ENCODE measurements around the gene SYK. TPM values are rescaled to one million over a fixed set of nuclear protein-coding genes. Genes with fewer than 3 reads are reported as not detected.
"Not testable (repeated sequence)": the region's sequence is repeated elsewhere in the genome, so short reads cannot be mapped to it uniquely, and the experiment has no call there.

Gene SYK
- total and polyA plus RNA-seq, 2 experiments from 2014 or later, result not detected

DNA sequence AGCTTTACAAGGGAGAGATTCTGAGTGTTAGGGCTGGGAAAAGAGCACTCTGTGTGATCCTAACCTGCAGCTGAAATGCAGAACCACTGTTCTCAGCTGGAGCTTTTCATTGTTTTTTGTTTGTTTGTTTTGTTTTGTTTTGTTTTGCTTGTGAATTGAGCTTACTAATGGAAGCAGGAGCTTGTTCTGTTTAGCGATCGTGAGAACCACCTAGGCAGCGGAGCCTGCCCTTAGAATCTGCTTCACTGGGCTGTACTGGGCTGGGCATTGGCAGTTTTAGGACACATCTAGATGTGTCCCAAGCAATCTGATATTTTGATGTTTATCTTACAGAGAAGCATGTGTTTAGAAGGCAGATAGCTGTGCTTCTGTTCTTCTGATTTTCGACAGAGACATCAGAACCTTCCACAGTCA, 14.3 kb downstream of the SYK start:
- Histone ChIP-seq H3K36me3 (no peaks in the 10 kb centered on the region), H3K4me1 (ENCODE audit: low read depth) (no peaks in the 10 kb centered on the region), H3K27me3 (no peaks in the 10 kb centered on the region), H3K9me3 (ENCODE audit: low read depth) (no peaks in the 10 kb centered on the region), H3K27ac (no peak overlapping the region), H3K4me3 (no peak overlapping the region)
- TF ChIP-seq, protein P1, sequence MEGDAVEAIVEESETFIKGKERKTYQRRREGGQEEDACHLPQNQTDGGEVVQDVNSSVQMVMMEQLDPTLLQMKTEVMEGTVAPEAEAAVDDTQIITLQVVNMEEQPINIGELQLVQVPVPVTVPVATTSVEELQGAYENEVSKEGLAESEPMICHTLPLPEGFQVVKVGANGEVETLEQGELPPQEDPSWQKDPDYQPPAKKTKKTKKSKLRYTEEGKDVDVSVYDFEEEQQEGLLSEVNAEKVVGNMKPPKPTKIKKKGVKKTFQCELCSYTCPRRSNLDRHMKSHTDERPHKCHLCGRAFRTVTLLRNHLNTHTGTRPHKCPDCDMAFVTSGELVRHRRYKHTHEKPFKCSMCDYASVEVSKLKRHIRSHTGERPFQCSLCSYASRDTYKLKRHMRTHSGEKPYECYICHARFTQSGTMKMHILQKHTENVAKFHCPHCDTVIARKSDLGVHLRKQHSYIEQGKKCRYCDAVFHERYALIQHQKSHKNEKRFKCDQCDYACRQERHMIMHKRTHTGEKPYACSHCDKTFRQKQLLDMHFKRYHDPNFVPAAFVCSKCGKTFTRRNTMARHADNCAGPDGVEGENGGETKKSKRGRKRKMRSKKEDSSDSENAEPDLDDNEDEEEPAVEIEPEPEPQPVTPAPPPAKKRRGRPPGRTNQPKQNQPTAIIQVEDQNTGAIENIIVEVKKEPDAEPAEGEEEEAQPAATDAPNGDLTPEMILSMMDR (IDR thresholded peaks at IDR 0.05; ENCODE audit: low read depth, low read length), result no peak
- no peak for DNase-seq (ENCODE audit: low read depth in 1 of 2, low spot score in 1 of 2)

DNA sequence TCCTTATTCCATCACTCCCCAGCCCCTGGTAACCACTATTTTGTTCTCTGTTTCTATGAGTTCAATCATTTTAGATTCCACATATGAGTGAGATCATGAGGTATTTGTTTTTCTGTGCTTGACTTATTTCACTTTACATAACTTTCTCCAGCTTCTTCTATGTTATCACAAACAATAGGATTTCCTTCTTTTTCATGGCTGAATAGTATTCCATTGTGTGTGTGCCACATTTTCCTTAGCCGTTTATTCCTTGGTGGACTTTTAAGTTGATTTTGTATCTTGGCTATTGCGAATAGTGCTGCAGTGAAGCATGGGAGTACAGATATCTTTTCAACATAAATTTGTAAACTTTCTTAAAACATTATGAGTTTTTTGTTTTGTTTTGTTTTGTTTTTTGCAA, 15.1 kb downstream of the SYK start:
- H3K36me3 ChIP-seq, result no peaks in the 10 kb centered on the region
- no peak for DNase-seq (ENCODE audit: low read depth in 1 of 2, low spot score in 1 of 2)
- H3K4me1 ChIP-seq (ENCODE audit: low read depth), result no peaks in the 10 kb centered on the region
- no peaks in the 10 kb centered on the region for H3K27me3 ChIP-seq
- H3K9me3 ChIP-seq (ENCODE audit: low read depth), result no peaks in the 10 kb centered on the region
- H3K27ac ChIP-seq, result no peak overlapping the region
- no peak overlapping the region for H3K4me3 ChIP-seq
- TF ChIP-seq, protein P1 (IDR thresholded peaks at IDR 0.05; ENCODE audit: low read depth, low read length), result no peak

DNA sequence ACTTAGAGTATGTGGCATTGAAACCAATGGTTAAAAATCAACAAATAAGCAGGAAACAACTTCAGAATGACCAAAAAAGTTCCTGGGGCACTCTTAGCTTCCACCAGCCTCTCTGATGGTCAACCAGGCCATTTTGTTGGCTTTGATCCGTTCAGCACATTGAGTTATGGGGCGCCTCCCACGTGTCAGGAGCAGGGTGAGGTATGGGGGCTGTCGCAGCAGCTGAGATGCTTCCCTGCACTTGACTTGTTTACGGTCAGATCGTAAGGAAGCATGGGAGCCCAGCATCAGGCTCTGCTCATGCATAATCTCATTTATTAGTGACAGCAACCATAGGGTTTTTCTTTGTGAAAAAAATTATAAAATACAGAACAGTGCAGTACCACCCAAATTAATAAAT, 16.7 kb downstream of the SYK start:
- Histone ChIP-seq H3K36me3 (no peaks in the 10 kb centered on the region), H3K27me3 (no peaks in the 10 kb centered on the region), H3K9me3 (ENCODE audit: low read depth) (no peaks in the 10 kb centered on the region), H3K4me1 (ENCODE audit: low read depth) (no peaks in the 10 kb centered on the region), H3K4me3 (no peak overlapping the region), H3K27ac (no peak overlapping the region)
- no peak for DNase-seq (ENCODE audit: low read depth in 1 of 2, low spot score in 1 of 2)
- TF ChIP-seq, protein P1 (IDR thresholded peaks at IDR 0.05; ENCODE audit: low read depth, low read length), result no peak

DNA sequence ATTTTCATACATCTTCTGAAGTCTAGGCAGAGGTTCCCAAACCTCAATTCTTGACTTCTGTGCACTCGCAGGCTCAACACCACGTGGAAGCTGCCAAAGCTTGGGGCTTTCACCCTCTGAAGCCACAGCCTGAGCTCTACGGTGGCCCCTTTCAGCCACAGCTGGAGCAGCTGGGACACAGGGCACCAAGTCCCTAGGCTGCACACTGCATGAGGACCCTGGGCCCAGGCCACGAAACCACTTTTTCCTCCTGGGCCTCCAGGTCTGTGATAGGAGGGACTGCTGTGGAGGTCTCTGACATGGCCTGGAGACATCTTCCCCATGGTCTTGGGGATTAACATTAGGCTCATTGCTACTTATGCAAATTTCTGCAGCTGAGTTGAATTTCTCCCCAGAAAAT, 18.8 kb downstream of the SYK start:
- not testable (repeated sequence) for H3K27ac ChIP-seq; H3K27me3 ChIP-seq; DNase-seq (ENCODE audit: low read depth in 1 of 2, low spot score in 1 of 2); H3K4me3 ChIP-seq; H3K4me1 ChIP-seq (ENCODE audit: low read depth); H3K9me3 ChIP-seq (ENCODE audit: low read depth); H3K36me3 ChIP-seq

DNA sequence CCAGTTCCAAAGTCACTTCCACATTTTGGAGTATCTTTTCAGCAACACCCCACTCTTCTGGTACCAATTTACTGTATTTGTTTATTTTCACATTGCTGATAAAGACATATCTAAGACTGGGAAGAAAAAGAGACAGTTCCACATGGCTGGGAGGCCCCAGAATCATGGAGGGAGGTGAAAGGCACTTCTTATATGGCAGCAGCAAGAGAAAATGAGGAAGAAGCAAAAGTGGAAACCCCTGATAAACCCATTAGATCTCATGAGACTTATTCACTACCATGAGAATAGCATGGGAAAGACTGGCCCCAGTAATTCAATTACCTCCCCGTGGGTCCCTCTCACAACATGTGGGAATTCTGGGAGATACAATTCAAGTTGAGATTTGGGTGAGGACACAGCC, 19.6 kb downstream of the SYK start:
- DNase-seq (ENCODE audit: low read depth in 1 of 2, low spot score in 1 of 2); H3K4me1 ChIP-seq (ENCODE audit: low read depth); H3K9me3 ChIP-seq (ENCODE audit: low read depth); H3K4me3 ChIP-seq; H3K27me3 ChIP-seq; H3K27ac ChIP-seq; H3K36me3 ChIP-seq: not testable (repeated sequence)

DNA sequence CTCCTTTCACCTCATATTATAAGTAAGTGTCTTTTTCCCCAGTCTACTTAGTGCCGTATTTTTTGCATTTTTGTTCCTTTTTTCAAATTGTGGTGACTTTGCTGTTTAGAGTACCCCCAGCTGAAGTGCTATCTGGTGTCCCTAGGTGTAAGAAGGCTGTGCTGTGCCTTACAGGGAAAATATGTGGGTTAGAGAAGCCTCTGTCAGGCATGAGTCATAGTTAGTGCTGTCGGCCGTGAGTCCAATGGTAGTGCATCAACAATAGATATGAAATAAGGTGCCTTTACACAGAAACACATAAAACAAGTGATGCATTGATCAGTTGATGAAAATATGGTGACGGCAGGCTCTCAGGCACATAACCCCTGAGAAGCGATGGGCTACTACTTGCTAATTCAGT, 20.1 kb downstream of the SYK start:
- H3K27ac ChIP-seq, result no peak overlapping the region
- no peak for DNase-seq (ENCODE audit: low read depth in 1 of 2, low spot score in 1 of 2)
- H3K36me3 ChIP-seq, result no peaks in the 10 kb centered on the region
- H3K4me1 ChIP-seq (ENCODE audit: low read depth), result no peaks in the 10 kb centered on the region
- H3K9me3 ChIP-seq (ENCODE audit: low read depth), result no peaks in the 10 kb centered on the region
- no peak overlapping the region for H3K4me3 ChIP-seq
- no peaks in the 10 kb centered on the region for H3K27me3 ChIP-seq
- TF ChIP-seq, protein P1 (IDR thresholded peaks at IDR 0.05; ENCODE audit: low read depth, low read length), result no peak

DNA sequence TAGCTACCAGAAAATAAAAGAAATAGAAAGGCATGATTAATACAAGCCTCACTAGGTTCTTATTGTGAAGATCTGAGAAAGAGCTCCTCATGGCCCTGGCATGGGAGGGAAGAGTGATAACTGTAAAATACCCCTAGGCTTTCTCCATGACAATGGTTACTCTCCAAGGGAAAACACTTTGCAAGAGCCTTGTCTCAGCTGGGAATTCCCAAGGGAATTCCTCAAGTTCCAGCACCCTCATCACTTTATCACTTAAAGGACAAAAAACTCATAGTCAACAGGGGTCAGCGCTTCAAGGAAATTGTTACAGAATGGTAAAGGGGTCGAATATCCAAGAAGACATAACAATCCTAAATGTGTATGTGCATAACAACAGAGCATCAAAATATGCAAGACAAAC, 21.2 kb downstream of the SYK start:
- no peaks in the 10 kb centered on the region for H3K36me3 ChIP-seq
- no peaks in the 10 kb centered on the region for H3K27me3 ChIP-seq
- no peaks in the 10 kb centered on the region for H3K9me3 ChIP-seq (ENCODE audit: low read depth)
- TF ChIP-seq, protein P1 (IDR thresholded peaks at IDR 0.05; ENCODE audit: low read depth, low read length), result no peak
- H3K4me3 ChIP-seq, result no peak overlapping the region
- no peak for DNase-seq (ENCODE audit: low read depth in 1 of 2, low spot score in 1 of 2)
- no peaks in the 10 kb centered on the region for H3K4me1 ChIP-seq (ENCODE audit: low read depth)
- no peak overlapping the region for H3K27ac ChIP-seq
